H9 (cell line): ENCODE data around the gene SGSM2. TPM values are rescaled to one million over a fixed set of nuclear protein-coding genes. Genes with fewer than 3 reads are reported as not detected.

Experiments used
- DNase-seq: peaks from one replicate; pipeline ENCODE4 v3.0.0-alpha.2; 2017
- H2AFZ ChIP-seq: one replicate; pipeline ENCODE4 v1.6.1; 2013; ENCODE audit warnings: mild to moderate bottlenecking, low read length, control low read depth, moderate library complexity
- H2AK5ac ChIP-seq: 2 replicates; pipeline ENCODE4 v1.6.1; 2013; ENCODE audit warnings: low read length, control low read depth, mixed read lengths; ENCODE audit not compliant: insufficient read length
- H2BK120ac ChIP-seq: one replicate; pipeline ENCODE4 v1.6.1; 2013; ENCODE audit warnings: low read depth, mild to moderate bottlenecking, low read length, control low read depth, inconsistent platforms; ENCODE audit not compliant: poor library complexity, severe bottlenecking
- H2BK12ac ChIP-seq: 2 replicates; pipeline ENCODE4 v1.6.1; 2013; ENCODE audit warnings: low read length, control low read depth, mixed read lengths, low read depth; ENCODE audit not compliant: insufficient read length
- H2BK15ac ChIP-seq: 2 replicates; pipeline ENCODE4 v1.6.1; 2013; ENCODE audit warnings: low read depth, low read length, control low read depth
- H2BK20ac ChIP-seq: one replicate; pipeline ENCODE4 v1.6.1; 2013; ENCODE audit warnings: low read depth, mild to moderate bottlenecking, low read length, control low read depth, inconsistent platforms; ENCODE audit not compliant: poor library complexity, severe bottlenecking
- H2BK5ac ChIP-seq: 2 replicates; pipeline ENCODE4 v1.6.1; 2013; ENCODE audit warnings: low read length, control low read depth, mixed read lengths; ENCODE audit not compliant: insufficient read length
- H3K14ac ChIP-seq: 2 replicates; pipeline ENCODE4 v1.6.1; 2013; ENCODE audit warnings: low read length, control low read depth; ENCODE audit not compliant: insufficient read depth
- H3K18ac ChIP-seq: 2 replicates; pipeline ENCODE4 v1.6.1; 2013; ENCODE audit warnings: low read depth, mild to moderate bottlenecking, mixed read lengths, low read length, control low read depth; ENCODE audit not compliant: insufficient read length
- H3K23ac ChIP-seq: 2 replicates; pipeline ENCODE4 v1.6.1; 2013; ENCODE audit warnings: low read length, control low read depth, mixed read lengths, low read depth; ENCODE audit not compliant: insufficient read length
- H3K23me2 ChIP-seq: 2 replicates; pipeline ENCODE4 v1.6.1; 2013; ENCODE audit warnings: low read depth, mild to moderate bottlenecking, mixed read lengths, low read length, control low read depth; ENCODE audit not compliant: insufficient read length, poor library complexity, severe bottlenecking
- H3K27ac ChIP-seq: 2 replicates; pipeline ENCODE4 v1.5.1; 2013; ENCODE audit warnings: low read length, control low read depth, mixed read lengths, low read depth; ENCODE audit not compliant: insufficient read length
- H3K27me3 ChIP-seq: 2 replicates; pipeline ENCODE4 v1.6.1; 2013; ENCODE audit warnings: low read length, control low read depth, inconsistent platforms; ENCODE audit not compliant: insufficient read depth
- H3K4ac ChIP-seq: 2 replicates; pipeline ENCODE4 v1.6.1; 2013; ENCODE audit warnings: low read depth, mild to moderate bottlenecking, control low read depth, inconsistent platforms, low read length, moderate library complexity
- H3K4me1 ChIP-seq: 2 replicates; pipeline ENCODE4 v1.6.1; 2013; ENCODE audit warnings: low read length, control low read depth, inconsistent platforms; ENCODE audit not compliant: insufficient read depth
- H3K4me2 ChIP-seq: 2 replicates; pipeline ENCODE4 v1.6.1; 2013; ENCODE audit warnings: low read length, control low read depth, mixed read lengths; ENCODE audit not compliant: insufficient read length, insufficient read depth
- H3K56ac ChIP-seq: 2 replicates; pipeline ENCODE4 v1.6.1; 2013; ENCODE audit warnings: low read depth, mild to moderate bottlenecking, mixed read lengths, low read length, control low read depth; ENCODE audit not compliant: insufficient read length
- H3K79me1 ChIP-seq: 2 replicates; pipeline ENCODE4 v1.6.1; 2013; ENCODE audit warnings: low read depth, mild to moderate bottlenecking, moderate library complexity, low read length, control low read depth, inconsistent platforms; ENCODE audit not compliant: insufficient read depth, poor library complexity, severe bottlenecking
- H3K79me2 ChIP-seq: 2 replicates; pipeline ENCODE4 v1.6.1; 2013; ENCODE audit warnings: low read length, control low read depth, inconsistent platforms; ENCODE audit not compliant: insufficient read depth
- H3K9ac ChIP-seq: 2 replicates; pipeline ENCODE4 v1.6.1; 2013; ENCODE audit warnings: low read length, control low read depth, mixed read lengths; ENCODE audit not compliant: insufficient read length; ENCODE audit errors: extremely low read depth
- H3K9me3 ChIP-seq: one replicate; pipeline ENCODE4 v1.6.1; 2013; ENCODE audit warnings: low read depth, low read length, inconsistent platforms; ENCODE audit not compliant: control insufficient read depth
- H3T11ph ChIP-seq: one replicate; pipeline ENCODE4 v1.6.1; 2013; ENCODE audit warnings: mild to moderate bottlenecking, low read length, control low read depth, inconsistent platforms
- H4K20me1 ChIP-seq: one replicate; pipeline ENCODE4 v1.6.1; 2013; ENCODE audit not compliant: control insufficient read depth, insufficient read length, insufficient read depth
- H4K5ac ChIP-seq: 2 replicates; pipeline ENCODE4 v1.6.1; 2013; ENCODE audit warnings: low read depth, mild to moderate bottlenecking, mixed read lengths, low read length, control low read depth; ENCODE audit not compliant: insufficient read length
- H4K8ac ChIP-seq: replicated peaks from 2 replicates; pipeline ENCODE4 v1.6.1; 2013; ENCODE audit warnings: low read length, control low read depth, mixed read lengths, low read depth; ENCODE audit not compliant: insufficient read length
- H4K91ac ChIP-seq: 2 replicates; pipeline ENCODE4 v1.6.1; 2013; ENCODE audit warnings: low read depth, mild to moderate bottlenecking, moderate library complexity, mixed read lengths, low read length, control low read depth; ENCODE audit not compliant: insufficient read length
- H3K27ac Mint-ChIP-seq, 3 experiments: 2 replicates in 2 of 3; 3 replicates in 1 of 3; pipeline ENCODE4 v1.8.0; 2020 to 2021; ENCODE audit warnings: mixed read lengths in 3 of 3, mild to moderate bottlenecking in 1 of 3, moderate library complexity in 1 of 3
- H3K27me3 Mint-ChIP-seq: 2 replicates; pipeline ENCODE4 v1.8.0; 2021; ENCODE audit warnings: low read depth, mild to moderate bottlenecking, moderate library complexity, mixed read lengths
- H3K36me3 Mint-ChIP-seq, 3 experiments: 2 replicates in 2 of 3; 3 replicates in 1 of 3; pipeline ENCODE4 v1.8.0; 2020 to 2021; ENCODE audit warnings: low read depth in 3 of 3, mixed read lengths in 3 of 3; ENCODE audit not compliant: insufficient read depth in 1 of 3
- H3K4me1 Mint-ChIP-seq, 2 experiments: 2 replicates each; pipeline ENCODE4 v1.8.0; 2020; ENCODE audit warnings: mixed read lengths in 2 of 2
- H3K4me3 Mint-ChIP-seq, 2 experiments: 2 replicates in 1 of 2; 3 replicates in 1 of 2; pipeline ENCODE4 v1.8.0; 2020 to 2021; ENCODE audit warnings: mild to moderate bottlenecking in 2 of 2, mixed read lengths in 2 of 2, moderate library complexity in 1 of 2
- H3K9me3 Mint-ChIP-seq, 2 experiments: 2 replicates in 1 of 2; 3 replicates in 1 of 2; pipeline ENCODE4 v1.8.0; 2020; ENCODE audit warnings: mild to moderate bottlenecking in 2 of 2, mixed read lengths in 2 of 2, moderate library complexity in 1 of 2
- CTCF ChIP-seq: fragments of 200-600 bp; sonication (generic); conservative IDR thresholded peaks from 3 replicates; pipeline ENCODE4 v1.8.0; 2021; ENCODE audit warnings: antibody characterized with exemption, mild to moderate bottlenecking
- WGBS: extraction: QIAGEN DNeasy Blood & Tissue Kit; methylation state at CpG from one replicate; pipeline ENCODE4 v1.1.7; 2013; ENCODE audit warnings: missing lambda C conversion rate, low lambda C conversion rate, mixed read lengths; ENCODE audit not compliant: insufficient read length; ENCODE audit errors: extremely low coverage; 5-methylcytosine and 5-hydroxymethylcytosine counted together
- total RNA-seq: library from RNA; stranded (reverse); gene quantifications from 2 replicates; pipeline ENCODE4 v1.2.1, GENCODE V29; 2021

SGSM2 gene
- total RNA-seq, 1 experiment from 2014 or later: 45.6 TPM

- no peak overlapping the region for H4K5ac ChIP-seq
- H2BK120ac ChIP-seq: no peak overlapping the region
- no peaks in the 10 kb centered on the region for H3K23me2 ChIP-seq
- H3K4ac ChIP-seq: no peak overlapping the region
- no peak overlapping the region for H3K18ac ChIP-seq
- DNase-seq: no peak
- H2AK5ac ChIP-seq: no peak overlapping the region
- no peaks in the 10 kb centered on the region for H3K27me3 ChIP-seq
- Mint-ChIP-seq H3K4me3 (no peak overlapping the region), H3K4me1 (no peaks in the 10 kb centered on the region; a peak in 2 of 4 replicates), H3K36me3 (peaks cover 30 to 83% (median 71%) of the 10 kb centered on the region in 3 experiments; a peak in 6 of 7 replicates), H3K9me3 (no peaks in the 10 kb centered on the region), H3K27me3 (no peaks in the 10 kb centered on the region), H3K27ac (no peak overlapping the region)
- H2BK5ac ChIP-seq: no peak overlapping the region
- H2BK15ac ChIP-seq: no peak overlapping the region
- no peaks in the 10 kb centered on the region for H3K79me2 ChIP-seq
- H3K27ac ChIP-seq: no peak overlapping the region
- H4K91ac ChIP-seq: no peak overlapping the region
- H3K4me2 ChIP-seq: no peak overlapping the region
- no peak overlapping the region for H3K23ac ChIP-seq
- no peak overlapping the region for H4K8ac ChIP-seq
- no peaks in the 10 kb centered on the region for H3K9me3 ChIP-seq
- no peak overlapping the region for H2BK12ac ChIP-seq
- no peak overlapping the region for H3K56ac ChIP-seq
- H3K79me1 ChIP-seq: no peaks in the 10 kb centered on the region
- no peak overlapping the region for H2BK20ac ChIP-seq
- H3T11ph ChIP-seq: no peak overlapping the region
- no CpG with 5 or more reads among the region's 2 CpGs for WGBS
- H3K9ac ChIP-seq: no peak overlapping the region
- TF ChIP-seq CTCF: no peak
- peaks cover 2% of the 10 kb centered on the region for H4K20me1 ChIP-seq
- no peaks in the 10 kb centered on the region for H3K4me1 ChIP-seq
- no peak overlapping the region for H2AFZ ChIP-seq
- H3K14ac ChIP-seq: no peak overlapping the region
Observed at GRCh38 chr17:2292100-2292499, 45.2 kb upstream of the SGSM2 start.
